CD4-positive, alpha-beta T cell treated with Interleukin-10 for 1 hour (primary cell): Measurements from ENCODE around the gene RDH5.
A peak's percentile ranks its signal among the peaks of the same experiment; 100 is the strongest.

ENCODE experiments used
- DNase-seq: peaks from one replicate; pipeline ENCODE4 v3.0.0-alpha.2; 2020

The RDH5 gene

DNA sequence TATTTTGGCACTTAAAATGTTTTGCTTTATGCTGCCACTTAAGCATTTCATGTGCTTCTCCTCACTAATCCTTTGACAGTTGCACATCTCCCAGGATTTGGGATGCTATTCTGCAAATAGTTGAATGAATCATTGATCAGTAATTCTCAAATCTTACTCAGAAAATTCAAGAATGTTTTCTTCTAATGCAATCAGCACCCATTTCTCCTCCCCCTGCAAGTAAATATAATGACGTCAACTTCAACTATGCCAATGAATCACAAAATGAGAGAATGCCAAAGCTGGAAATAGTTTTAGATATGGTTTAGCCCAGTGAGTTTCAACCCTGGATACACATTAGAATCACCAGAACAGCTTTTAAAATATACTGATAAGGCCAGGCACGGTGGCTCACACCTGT, 6.5 kb upstream of the RDH5 start:
- DNase-seq = no peak

- DNase-seq = no peak
These were observed 4.9 kb upstream of the RDH5 start for GRCh38 chr12:55715169-55715764.

GRCh38 chr12:55715833-55716581, 4.2 kb upstream of the RDH5 start, which contains the start of gene BLOC1S1:
TSS of gene BLOC1S1 (plus strand) at chr12:55716046. CDS start at chr12:55716052, 6 bp downstream.
- DNase-seq = peak; percentile 92

- DNase-seq = no peak
These were observed 3.6 kb upstream of the RDH5 start for GRCh38 chr12:55716582-55716957.

GRCh38 chr12:55717011-55718007, 2.9 kb upstream of the RDH5 start:
- DNase-seq = no peak

DNA sequence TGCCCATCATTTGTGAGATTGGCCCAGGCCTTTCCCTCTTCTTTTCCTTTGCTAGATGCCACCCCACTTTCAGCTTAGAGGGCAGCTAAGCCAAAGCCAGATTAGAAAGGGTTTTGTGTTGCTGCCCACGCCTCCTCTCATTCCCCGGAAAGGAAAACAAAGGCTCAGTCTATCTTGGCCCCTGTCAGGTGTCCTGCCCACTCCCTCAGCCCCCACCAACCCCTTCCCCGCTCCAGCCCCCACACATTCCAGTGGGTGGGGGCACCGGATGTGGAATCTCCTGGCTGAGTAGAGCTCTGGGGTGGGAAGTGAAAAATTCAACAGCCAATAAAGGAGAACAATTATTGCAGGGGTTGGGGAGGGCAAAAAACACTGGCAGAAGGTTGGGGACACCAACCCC, 2.2 kb upstream of the RDH5 start:
- DNase-seq = no peak

- DNase-seq = no peak
These were observed 1.4 kb upstream of the RDH5 start for GRCh38 chr12:55718624-55719275.

GRCh38 chr12:55719371-55719770, 822 bp upstream of the RDH5 start:
- DNase-seq = no peak

GRCh38 chr12:55720894-55721444, 776 bp downstream of the RDH5 start:
- peak; percentile 34 for DNase-seq

GRCh38 chr12:55721601-55722213, 1.5 kb downstream of the RDH5 start:
- DNase-seq = no peak

DNA sequence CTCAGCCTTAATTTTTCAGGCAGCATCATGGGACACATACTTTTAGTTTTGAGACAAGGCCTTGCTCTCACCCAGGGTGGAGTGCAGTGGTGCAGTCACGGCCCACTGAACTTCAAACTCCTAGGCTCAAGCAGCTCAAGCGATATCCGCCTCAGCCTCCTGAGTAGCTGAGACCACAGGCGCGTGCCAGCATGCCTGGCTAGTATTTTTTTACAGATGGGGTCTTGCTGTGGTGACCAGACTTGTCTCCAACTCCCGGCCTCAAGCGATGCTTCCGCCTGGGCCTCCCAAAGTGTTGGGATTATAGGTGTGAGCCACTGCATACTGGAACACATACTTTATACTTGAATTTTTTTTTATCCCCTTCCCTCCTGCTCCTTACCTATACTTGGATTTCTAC, 2.8 kb downstream of the RDH5 start:
- no peak for DNase-seq

DNA sequence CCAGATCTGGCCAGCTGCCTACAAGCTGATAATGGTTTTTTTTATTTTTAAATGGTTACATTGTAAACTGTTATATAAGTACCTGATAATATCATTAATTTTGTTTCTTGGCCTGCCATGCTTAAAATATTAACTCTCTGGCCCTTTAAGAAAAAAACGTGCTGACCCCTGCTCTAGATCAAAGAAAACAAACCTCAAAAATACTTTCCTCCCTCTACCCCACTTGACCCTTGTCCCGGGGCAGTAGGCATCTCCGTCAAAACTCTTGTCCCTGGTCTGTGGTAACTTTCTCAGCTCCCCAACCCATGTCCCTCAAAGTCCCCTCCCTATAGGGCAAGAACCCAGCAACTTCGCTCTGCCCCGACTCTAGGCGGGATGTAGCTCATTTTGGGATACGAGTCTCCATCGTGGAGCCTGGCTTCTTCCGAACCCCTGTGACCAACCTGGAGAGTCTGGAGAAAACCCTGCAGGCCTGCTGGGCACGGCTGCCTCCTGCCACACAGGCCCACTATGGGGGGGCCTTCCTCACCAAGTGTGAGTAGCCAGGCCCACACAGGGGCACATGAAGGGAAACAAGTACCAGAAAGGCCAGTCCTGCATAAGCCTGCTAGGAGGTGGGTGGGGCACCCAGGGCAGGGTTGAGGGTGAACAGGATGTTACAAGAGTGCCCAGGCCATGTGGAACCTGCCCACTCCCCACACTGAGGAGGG, 3.5 kb downstream of the RDH5 start:
- DNase-seq = no peak

GRCh38 chr12:55724226-55724939, 4.2 kb downstream of the RDH5 start:
- DNase-seq = peak; percentile 74

DNA sequence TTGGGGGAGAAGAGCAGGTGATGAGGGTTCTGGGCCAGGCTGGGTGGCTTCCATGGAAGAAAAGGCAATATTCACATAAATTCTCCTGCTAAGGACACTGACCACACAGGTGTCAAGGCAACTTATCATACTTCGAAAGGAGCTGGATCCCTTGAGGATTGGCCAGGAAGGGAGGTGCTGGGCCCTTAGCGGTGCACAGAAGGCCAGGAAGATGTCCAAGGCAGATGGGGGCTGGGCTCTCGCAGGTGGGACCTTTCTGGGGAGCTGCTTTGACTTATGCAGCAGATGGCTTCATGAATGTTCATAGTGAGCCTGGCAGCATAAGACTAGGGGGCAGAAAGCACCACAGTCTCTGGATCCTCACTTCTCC, 4.7 kb downstream of the RDH5 start:
- DNase-seq = no peak

- no peak for DNase-seq
These were observed 5.4 kb downstream of the RDH5 start for GRCh38 chr12:55725556-55725955.

- DNase-seq = no peak
These were observed 6.8 kb downstream of the RDH5 start for GRCh38 chr12:55726971-55727370.

GRCh38 chr12:55727643-55728185, 7.5 kb downstream of the RDH5 start:
- no peak for DNase-seq

DNA sequence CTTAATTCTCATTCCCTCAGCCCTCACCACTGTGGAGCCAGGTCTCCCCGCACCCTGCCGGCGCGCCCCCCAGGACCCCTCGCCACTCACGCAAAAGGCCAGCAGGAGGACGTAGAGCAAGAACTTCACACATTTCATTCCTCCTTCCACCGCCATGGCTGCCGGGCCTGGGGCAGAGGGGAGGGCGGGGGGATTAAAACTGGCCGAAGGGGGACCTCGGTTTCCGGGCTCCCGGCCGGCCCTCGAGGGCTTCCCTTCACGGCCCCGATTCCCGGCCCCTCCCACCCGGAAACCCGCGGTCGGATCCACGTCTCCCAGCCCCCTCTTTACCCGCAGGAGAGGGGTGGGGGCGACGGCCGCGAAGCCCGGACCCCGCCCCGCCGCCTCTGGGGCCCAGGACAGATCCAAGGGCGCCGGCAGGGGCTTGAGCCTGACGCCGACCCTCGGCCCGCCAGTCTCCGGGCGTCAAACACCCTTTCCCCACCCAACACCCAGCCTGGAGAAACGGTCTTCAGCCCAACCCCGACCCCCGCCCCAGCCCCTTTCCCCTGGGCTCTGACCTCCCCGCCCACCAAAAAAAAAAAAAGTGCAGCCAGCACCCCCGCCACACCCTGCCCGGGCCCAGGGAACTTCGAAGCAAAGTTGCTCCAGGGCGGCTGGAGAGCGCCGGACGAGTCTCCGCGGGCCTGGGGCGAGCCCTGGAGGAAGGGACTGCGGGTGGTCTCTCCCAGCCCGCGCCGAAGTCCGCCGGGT, 8.2 kb downstream of the RDH5 start:
- peak; percentile 34 for DNase-seq

DNA sequence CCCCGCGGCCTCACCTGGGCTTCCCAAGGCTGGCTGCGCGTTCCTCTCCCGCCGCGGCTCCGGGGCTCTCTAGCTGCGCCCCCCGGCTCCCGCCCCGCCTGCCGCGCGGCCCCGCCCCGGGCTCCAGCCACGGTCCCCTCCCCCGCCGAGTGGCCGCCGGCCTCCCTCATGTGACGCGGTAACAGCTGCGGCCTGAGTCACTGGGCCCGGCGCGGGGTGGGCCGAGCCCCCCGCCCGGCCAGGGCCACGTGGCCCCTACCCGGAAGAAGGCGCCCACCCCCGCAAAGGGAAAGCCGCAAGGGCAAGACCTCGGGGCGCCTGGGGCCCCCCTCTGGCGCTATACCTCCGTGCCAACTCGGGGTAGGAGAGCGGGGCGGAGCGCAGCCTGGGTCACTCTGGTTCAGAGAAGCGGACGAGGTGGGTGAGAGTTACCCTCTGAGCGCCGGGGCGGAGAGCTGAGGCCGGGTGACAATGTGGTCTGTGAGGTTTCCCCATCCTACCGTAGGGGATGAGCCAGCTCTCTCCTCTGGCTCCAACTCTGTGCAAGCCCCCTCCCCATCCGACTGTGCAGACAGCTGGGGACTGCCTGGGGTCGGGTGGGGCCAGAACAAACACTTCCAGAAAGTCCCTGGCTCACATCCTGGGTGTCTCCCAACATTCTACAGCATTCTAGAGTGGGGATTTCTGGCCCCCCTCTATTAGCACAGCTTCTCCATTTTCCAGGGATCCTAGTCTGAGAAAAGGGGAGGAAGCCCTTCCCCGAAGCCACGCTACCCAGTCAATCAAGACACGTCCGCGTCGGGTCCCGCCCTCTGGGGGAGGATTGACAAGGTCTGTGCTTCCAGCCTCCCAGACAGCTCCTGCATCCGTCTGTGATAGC, 9.0 kb downstream of the RDH5 start, which contains the start of gene CD63:
CD63 (minus strand) TSS at position 71 of the 880 bp plus-strand sequence. CDS start 668 bp downstream, outside the sequence.
- DNase-seq = peak; percentile 68
